Astrocyte (in vitro differentiated cells and primary cell): ENCODE data around the gene LRRC63. TPM values are rescaled to one million over a fixed set of nuclear protein-coding genes. Genes with fewer than 3 reads are reported as not detected.
A peak's percentile ranks its signal among the peaks of the same experiment; 100 is the strongest.

Experiments
- DNase-seq: peaks from one replicate; pipeline ENCODE4 v3.0.0-alpha.2; 2010; ENCODE audit warnings: low read depth
- FAIRE-seq: peaks from 2 replicates; lab custom pipeline; 2011; peaks lifted over from hg19 to GRCh38; lab: Jason Lieb, UNC
- H2AFZ ChIP-seq: 2 replicates; pipeline ENCODE4 v1.6.0; 2012; ENCODE audit warnings: low read depth, low read length, inconsistent platforms
- H3K27ac ChIP-seq: 2 replicates; pipeline ENCODE4 v1.5.1; 2011; ENCODE audit warnings: low read depth, low read length, inconsistent platforms
- H3K27me3 ChIP-seq: 2 replicates; pipeline ENCODE4 v1.6.0; 2011; ENCODE audit warnings: low read length, inconsistent platforms; ENCODE audit not compliant: insufficient read depth
- H3K36me3 ChIP-seq: 2 replicates; pipeline ENCODE4 v1.5.1; 2011; ENCODE audit warnings: low read length, inconsistent platforms; ENCODE audit not compliant: insufficient read depth
- H3K4me1 ChIP-seq: 2 replicates; pipeline ENCODE4 v1.5.1; 2011; ENCODE audit warnings: low read length, inconsistent platforms; ENCODE audit not compliant: insufficient read depth
- H3K4me2 ChIP-seq: 2 replicates; pipeline ENCODE4 v1.6.0; 2012; ENCODE audit warnings: low read length, inconsistent platforms
- H3K4me3 ChIP-seq: 2 replicates; pipeline ENCODE4 v1.5.1; 2011; ENCODE audit warnings: low read depth, mild to moderate bottlenecking, low read length, inconsistent platforms; ENCODE audit not compliant: insufficient read depth
- H3K79me2 ChIP-seq: 2 replicates; pipeline ENCODE4 v1.6.0; 2012; ENCODE audit warnings: mild to moderate bottlenecking, low read length, inconsistent platforms; ENCODE audit not compliant: insufficient read depth
- H3K9ac ChIP-seq: 2 replicates; pipeline ENCODE4 v1.6.0; 2012; ENCODE audit warnings: mild to moderate bottlenecking, low read length, inconsistent platforms
- H3K9me3 ChIP-seq: 2 replicates; pipeline ENCODE4 v1.5.1; 2012; ENCODE audit warnings: low read depth, mild to moderate bottlenecking, low read length, inconsistent platforms; ENCODE audit not compliant: insufficient read depth
- H4K20me1 ChIP-seq: 2 replicates; pipeline ENCODE4 v1.6.0; 2012; ENCODE audit warnings: low read length, inconsistent platforms; ENCODE audit not compliant: insufficient read depth
- H3K27ac Mint-ChIP-seq: one replicate; pipeline ENCODE4 v1.8.0; 2021; ENCODE audit warnings: mild to moderate bottlenecking, mixed read lengths; ENCODE audit not compliant: unreplicated experiment
- H3K27me3 Mint-ChIP-seq: one replicate; pipeline ENCODE4 v1.8.0; 2021; ENCODE audit warnings: low read depth, mixed read lengths; ENCODE audit not compliant: unreplicated experiment
- H3K36me3 Mint-ChIP-seq: one replicate; pipeline ENCODE4 v1.8.0; 2021; ENCODE audit warnings: low read depth, mixed read lengths; ENCODE audit not compliant: unreplicated experiment
- H3K4me1 Mint-ChIP-seq: one replicate; pipeline ENCODE4 v1.8.0; 2021; ENCODE audit warnings: low read depth, mixed read lengths; ENCODE audit not compliant: unreplicated experiment
- H3K4me3 Mint-ChIP-seq: one replicate; pipeline ENCODE4 v1.8.0; 2021; ENCODE audit warnings: mild to moderate bottlenecking, moderate library complexity, mixed read lengths; ENCODE audit not compliant: unreplicated experiment
- H3K9me3 Mint-ChIP-seq: one replicate; pipeline ENCODE4 v1.8.0; 2021; ENCODE audit warnings: mild to moderate bottlenecking, mixed read lengths; ENCODE audit not compliant: unreplicated experiment
- CTCF ChIP-seq: IDR thresholded peaks from 2 replicates; pipeline ENCODE4 v1.5.1; 2011; ENCODE audit warnings: low read depth, mild to moderate bottlenecking, inconsistent platforms, low read length, moderate library complexity; ENCODE audit not compliant: insufficient read depth
- EZH2 ChIP-seq: IDR thresholded peaks from 2 replicates; pipeline ENCODE4 v1.6.1; 2012; ENCODE audit warnings: mild to moderate bottlenecking, low read length, inconsistent platforms; ENCODE audit not compliant: insufficient read depth
- total RNA-seq: library from RNA; stranded (reverse); gene quantifications from 2 replicates; pipeline ENCODE4 v1.2.1, GENCODE V29; 2021

Gene LRRC63
- total RNA-seq, 1 donor from 2014 or later, result not detected

GRCh38 chr13:46286972-46287371, 75.2 kb downstream of the LRRC63 start:
- FAIRE-seq (no peak), DNase-seq (no peak)
- TF ChIP-seq EZH2, result no peak
- no peak for TF ChIP-seq CTCF
- no peak overlapping the region for H3K4me3 Mint-ChIP-seq
- no peaks in the 10 kb centered on the region for H3K4me1 Mint-ChIP-seq
- Histone ChIP-seq H3K27ac (no peak overlapping the region), H3K36me3 (no peaks in the 10 kb centered on the region), H3K9ac (no peak overlapping the region), H3K4me1 (no peaks in the 10 kb centered on the region), H3K4me2 (no peak overlapping the region), H4K20me1 (no peaks in the 10 kb centered on the region), H3K9me3 (no peaks in the 10 kb centered on the region), H3K79me2 (no peaks in the 10 kb centered on the region), H2AFZ (no peak overlapping the region), H3K27me3 (no peaks in the 10 kb centered on the region), H3K4me3 (no peak overlapping the region)
- no peaks in the 10 kb centered on the region for H3K27me3 Mint-ChIP-seq
- no peaks in the 10 kb centered on the region for H3K9me3 Mint-ChIP-seq
- H3K27ac Mint-ChIP-seq, result no peak overlapping the region
- no peaks in the 10 kb centered on the region for H3K36me3 Mint-ChIP-seq

GRCh38 chr13:46288570-46289259, 77.0 kb downstream of the LRRC63 start:
- TF ChIP-seq EZH2 (no peak), CTCF (peak; percentile 93)

DNA sequence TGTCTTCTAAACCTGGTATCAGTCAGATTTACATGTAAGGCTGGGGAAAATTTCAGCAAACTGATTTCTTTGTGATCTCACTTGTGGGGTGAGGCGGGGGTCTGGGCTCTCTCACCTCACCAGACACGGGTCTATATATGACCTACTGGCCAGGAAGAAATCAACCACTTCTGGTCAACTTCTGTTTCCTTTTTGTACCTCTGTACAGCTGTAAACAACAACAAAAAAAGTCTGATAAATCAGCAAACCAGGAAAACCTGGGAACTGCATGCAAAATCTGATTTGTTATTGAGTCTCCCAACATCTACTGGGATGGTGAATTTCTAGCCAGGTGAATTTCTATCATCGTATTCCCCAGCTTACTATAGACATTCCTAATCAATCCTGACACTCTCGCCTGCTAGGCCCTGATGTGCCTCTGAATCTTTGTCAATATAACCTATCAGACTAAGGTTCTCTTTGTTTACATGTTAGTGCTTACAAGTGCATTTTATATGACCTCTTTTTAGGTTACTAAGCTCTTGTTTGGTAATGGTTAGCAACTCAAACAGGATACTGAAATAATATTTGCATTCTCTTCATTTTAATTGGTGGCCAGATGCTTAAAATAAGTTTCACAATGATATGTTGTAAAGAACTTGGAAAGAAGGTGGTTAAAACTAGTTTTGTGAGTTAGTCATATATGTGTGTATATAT, 77.7 kb downstream of the LRRC63 start:
- Histone ChIP-seq H3K79me2 (no peaks in the 10 kb centered on the region), H2AFZ (no peak overlapping the region), H3K4me2 (no peak overlapping the region), H3K9me3 (no peaks in the 10 kb centered on the region), H3K27ac (no peak overlapping the region), H3K36me3 (no peaks in the 10 kb centered on the region), H3K4me3 (no peak overlapping the region), H3K27me3 (no peaks in the 10 kb centered on the region), H3K4me1 (no peaks in the 10 kb centered on the region), H4K20me1 (no peaks in the 10 kb centered on the region), H3K9ac (no peak overlapping the region)
- H3K27ac Mint-ChIP-seq, result no peak overlapping the region
- TF ChIP-seq EZH2 (no peak), CTCF (no peak)
- H3K36me3 Mint-ChIP-seq, result no peaks in the 10 kb centered on the region
- H3K9me3 Mint-ChIP-seq, result no peaks in the 10 kb centered on the region
- FAIRE-seq (no peak), DNase-seq (no peak)
- no peaks in the 10 kb centered on the region for H3K4me1 Mint-ChIP-seq
- no peak overlapping the region for H3K4me3 Mint-ChIP-seq
- H3K27me3 Mint-ChIP-seq, result peaks cover 2% of the 10 kb centered on the region

More at GRCh38 chr13:46288570-46289259, 77.0 kb downstream of the LRRC63 start:
- H3K27me3 ChIP-seq, result no peaks in the 10 kb centered on the region
- H3K36me3 Mint-ChIP-seq, result no peaks in the 10 kb centered on the region
- H3K4me1 ChIP-seq, result no peaks in the 10 kb centered on the region
- H3K4me3 ChIP-seq, result no peak overlapping the region
- DNase-seq (peak; percentile 16), FAIRE-seq (no peak)
- no peaks in the 10 kb centered on the region for H3K9me3 ChIP-seq
- no peak overlapping the region for H3K9ac ChIP-seq
- H3K4me1 Mint-ChIP-seq, result no peaks in the 10 kb centered on the region
- no peak overlapping the region for H3K4me2 ChIP-seq
- H3K36me3 ChIP-seq, result no peaks in the 10 kb centered on the region
- no peaks in the 10 kb centered on the region for H3K9me3 Mint-ChIP-seq
- H3K27ac Mint-ChIP-seq, result no peak overlapping the region
- H3K27ac ChIP-seq, result no peak overlapping the region
- no peaks in the 10 kb centered on the region for H3K79me2 ChIP-seq
- H3K4me3 Mint-ChIP-seq, result no peak overlapping the region
- peaks cover 2% of the 10 kb centered on the region for H3K27me3 Mint-ChIP-seq
- no peaks in the 10 kb centered on the region for H4K20me1 ChIP-seq
- no peak overlapping the region for H2AFZ ChIP-seq
